ENCODE measurements around the gene BTLA. TPM values are rescaled to one million over a fixed set of nuclear protein-coding genes. Genes with fewer than 3 reads are reported as not detected.

BTLA gene
- total and polyA plus RNA-seq, 10 of the 15 experiments (the other 5 are each of a cell fraction or from before 2014, with no cell fraction given), result 55.4 to 134 (median 84.2) TPM

- no peak overlapping the region for H3K4me3 ChIP-seq
- H4K20me1 ChIP-seq (ENCODE audit: control insufficient read depth, insufficient read depth), result no peaks in the 10 kb centered on the region
- H3K27me3 ChIP-seq (replicated peaks in 1 of 2; ENCODE audit: control insufficient read depth in 2 of 2, insufficient read depth in 2 of 2, low read length in 1 of 2), result no peaks in the 10 kb centered on the region
- H3K36me3 ChIP-seq (ENCODE audit: control insufficient read depth in 2 of 2, insufficient read depth in 2 of 2, low read length in 1 of 2), result no peaks in the 10 kb centered on the region
- no peaks in the 10 kb centered on the region for H3K4me1 ChIP-seq (ENCODE audit: control insufficient read depth, insufficient read depth, low read length)
- no peak overlapping the region for H3K27ac ChIP-seq (ENCODE audit: control insufficient read depth, insufficient read depth)
- peak; percentile 68 for FAIRE-seq
- ChIA-PET RAD21 (ENCODE audit: unreplicated experiment) (interaction anchor here (1.3 to 2.2 kb wide), 3 partner anchors 13 to 113 kb away, joined by 3 to 5 read pairs (median 3); partner anchors contain the start of gene CD200), CTCF (interaction anchor here (1.8 kb wide), 1 partner anchor 9 kb away, joined by 4 read pairs; no protein-coding TSS in a partner anchor), SMC1A (ENCODE audit: uncharacterized antibody, unreplicated experiment) (interaction anchor here (1.0 to 2.7 kb wide), 5 partner anchors 9 to 113 kb away, joined by 5 to 17 read pairs (median 5); no protein-coding TSS in a partner anchor), POLR2A (interaction anchor here (1.4 kb wide), 1 partner anchor 11 kb away, joined by 3 read pairs; no protein-coding TSS in a partner anchor)
- H2AFZ ChIP-seq (ENCODE audit: control insufficient read depth, low read depth, low read length), result no peak overlapping the region
- TF ChIP-seq SMAD5 (IDR thresholded peaks at IDR 0.05; ENCODE audit: low read depth), result no peak
- in situ Hi-C loops (cut with MboI), result no loop called here
- no peak for DNase-seq (ENCODE audit: low read depth, low spot score)
- 0 out of 3 replicates have a peak, but pooled peaks have one; percentile 21 for ATAC-seq
- intact Hi-C loops (cut with micrococcal nuclease; ENCODE audit: unreplicated experiment), result no loop called here
- H3K9ac ChIP-seq (ENCODE audit: control insufficient read depth, insufficient read depth, low read length), result no peak overlapping the region
- 58% methylated on average over 1 of the region's 1 CpG for WGBS (ENCODE audit: insufficient coverage, insufficient replicate concordance, low lambda C conversion rate, missing lambda C conversion rate)
- peaks cover 4% of the 10 kb centered on the region; the same call in 2 of the 3 replicates for H3K9me3 ChIP-seq (replicated peaks; ENCODE audit: control insufficient read depth, insufficient read depth, low read length)
- no peaks in the 10 kb centered on the region for H3K79me2 ChIP-seq (ENCODE audit: control insufficient read depth, insufficient read depth, low read length)
- H3K4me2 ChIP-seq (ENCODE audit: control insufficient read depth, insufficient read depth), result no peak overlapping the region
- BruUV-seq (replicated peaks), result no TSS peak
Measured at GRCh38 chr3:112446343-112446742, 52.9 kb downstream of the BTLA start.

- no peak for TF ChIP-seq SREBF1 (IDR thresholded peaks at IDR 0.05; ENCODE audit: low read length)
- no peak for TF ChIP-seq NR2F1 (conservative IDR thresholded peaks at IDR 0.05)
- no peak for FAIRE-seq
- in situ Hi-C loops (cut with MboI) (no loop called here), intact Hi-C loops (cut with micrococcal nuclease; ENCODE audit: unreplicated experiment) (no loop called here)
- no TSS peak for BruUV-seq (replicated peaks)
- Histone ChIP-seq H3K79me2 (ENCODE audit: control insufficient read depth, insufficient read depth, low read length) (no peaks in the 10 kb centered on the region), H3K4me1 (ENCODE audit: control insufficient read depth, insufficient read depth, low read length) (no peaks in the 10 kb centered on the region), H3K36me3 (ENCODE audit: control insufficient read depth in 2 of 2, insufficient read depth in 2 of 2, low read length in 1 of 2) (no peaks in the 10 kb centered on the region), H2AFZ (ENCODE audit: control insufficient read depth, low read depth, low read length) (no peak overlapping the region), H3K9me3 (replicated peaks; ENCODE audit: control insufficient read depth, insufficient read depth, low read length) (peaks cover 4% of the 10 kb centered on the region; the same call in 2 of the 3 replicates), H3K4me2 (ENCODE audit: control insufficient read depth, insufficient read depth) (no peak overlapping the region), H4K20me1 (ENCODE audit: control insufficient read depth, insufficient read depth) (no peaks in the 10 kb centered on the region), H3K27me3 (replicated peaks in 1 of 2; ENCODE audit: control insufficient read depth in 2 of 2, insufficient read depth in 2 of 2, low read length in 1 of 2) (no peaks in the 10 kb centered on the region), H3K9ac (ENCODE audit: control insufficient read depth, insufficient read depth, low read length) (no peak overlapping the region), H3K4me3 (no peak overlapping the region), H3K27ac (ENCODE audit: control insufficient read depth, insufficient read depth) (no peak overlapping the region)
- no peak for DNase-seq (ENCODE audit: low read depth, low spot score)
- SMC1A ChIA-PET (ENCODE audit: uncharacterized antibody, unreplicated experiment), result interaction anchor here (1.0 to 2.7 kb wide), 6 partner anchors 10 to 309 kb away, joined by 3 to 17 read pairs (median 5); no protein-coding TSS in a partner anchor
- POLR2A ChIA-PET, result interaction anchor here (0.6 to 1.4 kb wide), 3 partner anchors 11 to 41 kb away, joined by 3 read pairs; no protein-coding TSS in a partner anchor
- CTCF ChIA-PET, result interaction anchor here (0.8 to 1.8 kb wide), 6 partner anchors 9 to 335 kb away, joined by 3 to 4 read pairs (median 3); no protein-coding TSS in a partner anchor
- ATAC-seq, result no peak
- RAD21 ChIA-PET (ENCODE audit: unreplicated experiment), result interaction anchor here (1.1 to 2.2 kb wide), 6 partner anchors 10 to 113 kb away, joined by 3 to 5 read pairs (median 4); partner anchors contain the start of gene CD200
- 98% methylated on average over 2 of the region's 2 CpGs for WGBS (ENCODE audit: insufficient coverage, insufficient replicate concordance, low lambda C conversion rate, missing lambda C conversion rate)
Measured at GRCh38 chr3:112445839-112446238, 53.4 kb downstream of the BTLA start.
